Cardiac fibroblast (primary cell): Measurements from ENCODE around the gene PLA2G4F.

Experiments
- DNase-seq, 2 donors: peaks; one replicate each; pipeline versions ENCODE4 v3.0.0 to v3.0.0-alpha.2; 2010; ENCODE audit warnings: low read depth in 2 of 2
- H3K4me3 ChIP-seq, 2 donors: replicated peaks in 1 of 2; 1 replicate in 1 of 2; 2 replicates in 1 of 2; pipeline ENCODE4 v1.5.1; 2011; ENCODE audit warnings: low read depth in 2 of 2, low read length in 2 of 2, mild to moderate bottlenecking in 2 of 2, moderate library complexity in 1 of 2
- CTCF ChIP-seq: IDR thresholded peaks from one replicate; pipeline ENCODE4 v1.5.1; 2011; ENCODE audit warnings: low read depth, mild to moderate bottlenecking, low read length, inconsistent platforms

PLA2G4F gene

DNA sequence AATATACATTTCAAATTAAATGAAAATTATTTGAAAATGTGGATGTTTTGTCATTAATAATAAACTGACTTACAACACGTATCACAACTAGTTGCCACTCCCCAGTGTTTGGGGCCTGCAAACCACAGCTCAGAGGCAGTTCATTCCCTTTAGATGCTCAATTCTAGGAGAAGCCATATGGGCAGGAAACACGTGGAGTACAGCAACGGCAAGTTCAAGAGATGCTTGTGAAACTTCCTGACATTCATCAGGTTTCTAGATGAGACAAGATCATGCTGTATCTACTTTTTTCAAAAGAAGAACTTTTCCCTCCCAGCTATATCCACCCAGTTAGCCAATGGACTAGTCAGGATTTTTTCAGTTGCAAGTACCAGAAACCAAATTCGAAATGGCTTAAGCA is 44.5 kb downstream of the PLA2G4F start:
- no peak for DNase-seq
- no peak overlapping the region for H3K4me3 ChIP-seq
- TF ChIP-seq CTCF: no peak

DNA sequence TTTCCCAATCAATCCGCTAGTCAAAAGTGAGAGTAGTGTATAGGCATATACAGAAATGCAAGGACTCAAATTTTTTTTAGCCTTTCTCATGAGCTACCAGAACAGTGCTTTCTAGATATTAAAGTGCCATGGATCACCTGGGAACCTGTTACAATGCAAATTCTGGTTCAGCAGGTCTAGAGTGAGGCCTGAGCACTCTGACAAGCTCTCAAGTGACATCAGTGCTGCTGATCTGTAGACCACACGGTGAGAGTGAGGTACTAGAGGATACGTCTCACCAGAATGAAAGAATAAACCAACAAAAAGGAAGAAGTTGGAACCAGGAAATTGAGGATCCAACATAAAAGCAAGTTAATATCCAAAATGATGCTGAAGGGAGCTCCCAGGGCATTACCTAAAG is 46.1 kb downstream of the PLA2G4F start:
- DNase-seq: no peak
- no peak overlapping the region for H3K4me3 ChIP-seq
- no peak for TF ChIP-seq CTCF

DNA sequence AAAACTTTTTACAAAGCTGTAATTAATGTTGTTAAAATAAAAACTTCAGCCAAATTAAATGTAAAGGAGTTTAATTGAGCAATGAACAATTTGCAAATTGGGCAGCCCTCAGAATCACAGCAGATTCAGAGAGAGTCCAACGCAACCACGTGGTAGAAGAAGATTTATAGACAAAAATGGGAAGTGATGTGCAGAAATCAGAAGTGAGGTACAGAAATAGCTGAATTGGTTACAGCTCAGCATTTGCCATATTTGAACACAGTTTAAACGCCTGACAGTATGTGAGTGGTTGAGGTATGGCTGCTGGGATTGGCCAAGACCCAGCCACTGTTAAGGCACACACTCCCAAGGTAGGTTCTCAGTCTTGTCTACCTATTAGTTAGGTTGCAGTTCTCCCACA is 47.6 kb downstream of the PLA2G4F start:
- no peak for TF ChIP-seq CTCF
- DNase-seq: no peak
- H3K4me3 ChIP-seq: no peak overlapping the region

- no peak for DNase-seq
- TF ChIP-seq CTCF: no peak
- no peak overlapping the region for H3K4me3 ChIP-seq
These were observed 48.2 kb downstream of the PLA2G4F start for GRCh38 chr15:42108189-42108588.

GRCh38 chr15:42107473-42107872 is 49.0 kb downstream of the PLA2G4F start:
- H3K4me3 ChIP-seq: no peak overlapping the region
- DNase-seq: no peak
- no peak for TF ChIP-seq CTCF

- no peak for TF ChIP-seq CTCF
- H3K4me3 ChIP-seq: no peak overlapping the region
- no peak for DNase-seq
These were observed 50.1 kb downstream of the PLA2G4F start for GRCh38 chr15:42106288-42106687.

- peak; percentile 9 to 47 for DNase-seq
- no peak overlapping the region for H3K4me3 ChIP-seq
- no peak for TF ChIP-seq CTCF
These were observed 52.1 kb downstream of the PLA2G4F start for GRCh38 chr15:42104095-42104891.
